GM20431 (cell line): Measurements from ENCODE around the gene DCST2.

Experiments used
- in situ Hi-C: fragments of 300-500 bp; cut with MseI, MboI; formaldehyde crosslinking; loops from one replicate; pipeline ENCODE4 v1.15.0; 2020; ENCODE audit warnings: low sequenced_read_pairs; ENCODE audit not compliant: unreplicated experiment

Gene DCST2

DNA sequence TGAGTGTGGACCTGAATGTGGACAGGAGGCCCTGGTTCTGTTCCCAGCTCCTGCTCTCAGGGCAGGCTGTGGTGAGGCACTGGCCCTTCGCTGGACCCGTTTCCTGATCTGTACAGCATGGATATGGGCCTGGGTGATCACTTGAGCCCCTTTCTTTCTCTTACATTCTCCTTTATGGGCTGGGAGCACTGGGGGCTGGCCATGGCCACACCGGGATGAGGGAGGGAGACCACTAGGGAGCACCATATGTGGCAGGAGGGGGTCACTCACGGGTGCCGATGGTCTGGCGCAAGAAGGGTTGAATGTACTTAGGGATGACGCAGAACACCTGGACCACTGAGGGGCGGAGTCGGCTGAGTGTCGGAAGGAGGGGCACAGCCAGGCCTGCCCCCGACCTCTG lies 2.7 kb downstream of the DCST2 start:
- in situ Hi-C loops: no loop called here

DNA sequence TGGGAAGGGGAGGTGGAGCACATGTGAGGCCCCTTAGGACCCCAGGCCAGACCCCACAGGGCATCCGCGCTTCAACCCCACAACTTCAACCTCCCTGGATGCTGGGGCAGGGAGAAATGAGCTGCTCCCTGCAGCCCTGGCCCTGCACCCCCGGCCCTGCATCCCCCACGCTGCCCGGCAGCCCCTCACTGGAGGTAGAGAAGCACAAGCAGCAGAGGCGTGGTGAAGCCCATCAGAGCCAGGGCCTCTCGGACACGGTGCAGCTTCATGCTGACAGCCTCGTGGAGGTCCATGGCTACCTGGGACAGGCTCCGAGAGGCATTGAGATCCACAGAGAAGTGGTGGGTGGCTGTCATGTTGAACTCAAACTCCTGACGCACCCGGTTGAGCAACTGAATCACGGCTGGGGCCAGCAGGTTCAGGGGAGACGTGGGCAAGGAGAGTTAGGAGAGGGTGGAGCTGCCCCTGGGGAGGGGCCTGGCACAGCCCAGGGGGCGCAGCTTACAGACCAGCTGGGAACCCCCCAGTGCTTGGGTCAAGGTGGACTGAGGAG lies 3.3 kb downstream of the DCST2 start:
- in situ Hi-C loops: no loop called here

DNA sequence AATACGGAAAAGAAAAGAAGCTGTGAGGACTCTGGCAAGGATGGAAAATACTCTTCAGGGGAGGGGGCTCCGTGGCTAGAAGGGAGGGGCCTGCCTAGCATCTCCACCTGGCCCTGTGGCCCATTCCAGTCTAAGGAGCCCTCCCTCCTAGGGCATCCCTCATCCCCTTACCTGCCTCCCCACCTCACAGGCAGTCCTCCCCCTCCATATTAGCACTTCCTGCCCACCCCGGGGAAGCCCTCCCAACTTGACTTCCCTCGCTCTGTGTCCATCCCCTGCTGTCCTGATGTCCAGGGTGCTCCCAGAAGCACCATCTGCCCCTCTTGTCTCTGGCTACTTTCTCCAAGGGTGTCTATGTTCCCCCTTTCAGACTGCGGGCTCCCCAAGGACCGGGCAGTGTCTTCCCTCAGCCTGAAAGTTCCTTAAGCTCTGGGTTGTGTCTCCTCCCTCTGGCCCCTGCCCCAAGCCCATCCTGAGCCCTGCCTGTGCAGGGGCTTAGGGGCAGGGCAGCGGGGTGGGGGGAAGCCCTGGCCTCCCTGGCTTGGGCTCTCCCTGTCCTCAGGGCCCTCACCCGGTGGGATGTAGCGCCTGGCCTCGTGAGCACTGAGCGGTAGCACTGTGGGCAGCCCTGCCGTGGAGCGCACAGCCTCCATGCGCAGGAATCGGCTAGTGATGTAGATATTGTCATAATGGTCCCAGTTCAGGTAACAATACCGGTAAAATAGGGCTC lies 3.9 kb downstream of the DCST2 start:
- in situ Hi-C loops: no loop called here

DNA sequence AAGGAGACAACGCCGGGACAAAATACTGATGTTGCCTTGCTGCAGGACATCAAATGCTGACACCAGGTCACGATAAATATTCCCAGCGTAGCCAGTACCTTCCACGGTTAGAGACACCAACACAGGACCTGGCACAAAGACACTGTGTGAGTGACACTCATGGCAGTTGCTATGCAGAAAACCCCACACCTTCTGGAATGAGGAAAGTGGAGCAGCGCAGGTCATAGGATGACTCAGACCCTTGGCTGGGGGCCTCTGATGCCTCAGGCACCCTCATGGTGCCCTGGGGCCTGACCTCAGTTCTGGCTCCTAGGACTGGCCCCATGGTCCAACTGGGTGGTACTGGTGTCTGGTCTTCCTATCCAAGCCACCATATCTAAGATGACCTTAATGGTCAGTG lies 7.0 kb downstream of the DCST2 start:
- in situ Hi-C loops: no loop called here

DNA sequence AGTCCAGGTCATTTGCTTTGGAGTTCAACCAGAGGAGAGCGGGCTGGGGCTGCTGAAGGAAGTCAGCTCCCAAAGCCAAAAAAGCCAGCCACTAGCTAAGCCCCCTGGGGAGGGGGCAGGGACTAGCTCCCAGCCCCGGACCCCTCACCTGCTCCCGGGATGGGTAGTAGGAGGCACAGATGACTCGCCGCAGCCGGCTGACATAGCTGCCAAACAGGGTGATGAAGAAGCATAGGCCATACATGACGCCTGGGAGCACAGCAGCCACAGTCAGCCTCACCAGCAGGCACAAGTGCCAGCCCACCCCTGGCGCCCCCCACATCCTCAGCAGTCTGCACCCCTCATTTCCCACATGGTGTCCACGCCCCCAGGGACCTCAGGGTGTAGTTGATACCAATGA lies 7.4 kb downstream of the DCST2 start:
- in situ Hi-C loops: no loop called here

DNA sequence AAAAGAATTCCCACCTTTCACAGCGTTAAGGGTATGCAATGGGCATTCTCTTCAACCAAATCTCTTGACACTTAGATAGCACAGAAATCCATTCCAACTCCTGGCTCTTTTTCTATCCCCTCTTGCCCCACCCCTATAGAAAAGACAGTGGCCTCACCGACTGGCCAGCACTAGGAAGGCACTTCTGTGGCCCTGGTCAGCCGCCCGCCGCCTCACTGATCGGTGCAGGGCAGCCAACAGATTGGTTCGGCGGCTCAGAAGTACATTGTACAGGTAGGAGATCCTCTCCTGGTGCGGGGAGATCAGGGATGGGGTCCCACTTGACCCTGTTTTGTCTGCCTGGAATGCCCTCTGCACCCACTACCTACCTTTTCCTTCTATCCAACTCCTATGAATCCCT lies 9.3 kb downstream of the DCST2 start:
- in situ Hi-C loops: no loop called here

DNA sequence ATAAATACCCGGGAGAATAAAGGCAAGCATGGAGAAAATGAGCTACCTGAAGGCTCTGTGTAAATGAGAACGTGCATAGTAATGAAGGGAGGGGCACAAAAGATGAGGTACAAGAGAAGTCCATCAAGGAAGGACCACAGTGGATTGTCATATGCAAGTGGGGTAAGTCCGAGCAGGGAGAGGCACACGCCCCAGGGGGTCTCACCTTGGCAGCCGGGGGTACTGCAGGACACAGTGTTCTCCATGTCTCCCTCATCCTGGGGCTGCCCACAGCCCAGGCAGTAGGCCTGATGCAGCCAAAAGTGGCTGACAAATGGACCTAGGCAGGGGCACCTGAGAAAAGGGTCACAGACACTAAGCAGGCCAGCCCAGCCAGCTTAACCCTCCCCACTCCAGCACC lies 10.0 kb downstream of the DCST2 start:
- in situ Hi-C loops: no loop called here

DNA sequence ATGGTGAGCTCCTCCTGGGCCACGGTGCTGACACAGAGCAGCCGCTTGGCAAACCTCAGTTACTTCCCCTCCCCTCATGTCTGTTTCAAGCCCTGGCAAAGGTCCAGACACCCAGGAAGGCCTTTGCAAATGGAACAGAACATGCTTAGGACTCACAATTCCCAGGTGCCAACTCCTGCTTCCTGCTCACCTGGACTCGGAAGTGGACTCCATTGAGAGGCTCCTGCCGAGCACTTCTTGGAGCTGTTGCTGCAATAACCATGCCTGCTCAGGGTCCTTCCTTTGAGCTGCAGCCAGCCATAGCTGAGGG lies 10.7 kb downstream of the DCST2 start:
- in situ Hi-C loops: no loop called here

DNA sequence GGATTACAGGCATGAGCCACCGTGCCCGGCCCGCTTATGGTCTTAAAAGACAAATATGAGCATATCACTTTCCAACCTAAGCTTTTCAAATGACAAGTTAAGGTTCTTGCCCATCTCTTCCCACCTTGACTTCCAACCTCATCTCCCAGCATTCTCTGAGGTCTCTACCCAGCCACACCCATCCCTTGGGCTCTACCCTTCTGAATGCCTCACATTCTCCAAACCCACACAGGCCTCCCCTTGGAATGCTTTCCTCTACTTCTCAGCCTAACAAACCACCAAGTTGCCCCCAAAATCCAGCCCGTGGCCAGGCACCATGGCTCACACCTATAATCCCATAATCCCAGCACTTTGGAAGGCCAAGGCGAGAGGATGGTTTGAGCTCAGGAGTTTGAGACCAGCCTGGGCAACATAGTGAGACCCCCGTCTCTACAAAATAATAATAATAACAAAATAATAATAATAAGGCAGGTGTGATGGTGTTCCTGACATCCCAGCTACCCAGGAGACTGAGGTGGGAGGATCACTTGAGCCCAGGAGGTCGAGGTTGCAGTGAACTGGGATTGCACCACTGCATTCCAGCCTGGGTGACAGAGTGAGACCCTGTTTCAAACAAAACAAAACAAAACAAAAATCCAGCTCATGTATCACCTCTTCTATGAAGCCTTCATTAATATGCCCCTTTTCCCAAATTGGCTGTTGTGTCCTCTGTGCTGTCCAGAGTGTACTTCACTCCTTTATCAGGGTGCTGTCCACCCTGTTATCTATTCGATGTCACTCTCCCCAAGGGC lies 11.2 kb downstream of the DCST2 start:
- in situ Hi-C loops: no loop called here

DNA sequence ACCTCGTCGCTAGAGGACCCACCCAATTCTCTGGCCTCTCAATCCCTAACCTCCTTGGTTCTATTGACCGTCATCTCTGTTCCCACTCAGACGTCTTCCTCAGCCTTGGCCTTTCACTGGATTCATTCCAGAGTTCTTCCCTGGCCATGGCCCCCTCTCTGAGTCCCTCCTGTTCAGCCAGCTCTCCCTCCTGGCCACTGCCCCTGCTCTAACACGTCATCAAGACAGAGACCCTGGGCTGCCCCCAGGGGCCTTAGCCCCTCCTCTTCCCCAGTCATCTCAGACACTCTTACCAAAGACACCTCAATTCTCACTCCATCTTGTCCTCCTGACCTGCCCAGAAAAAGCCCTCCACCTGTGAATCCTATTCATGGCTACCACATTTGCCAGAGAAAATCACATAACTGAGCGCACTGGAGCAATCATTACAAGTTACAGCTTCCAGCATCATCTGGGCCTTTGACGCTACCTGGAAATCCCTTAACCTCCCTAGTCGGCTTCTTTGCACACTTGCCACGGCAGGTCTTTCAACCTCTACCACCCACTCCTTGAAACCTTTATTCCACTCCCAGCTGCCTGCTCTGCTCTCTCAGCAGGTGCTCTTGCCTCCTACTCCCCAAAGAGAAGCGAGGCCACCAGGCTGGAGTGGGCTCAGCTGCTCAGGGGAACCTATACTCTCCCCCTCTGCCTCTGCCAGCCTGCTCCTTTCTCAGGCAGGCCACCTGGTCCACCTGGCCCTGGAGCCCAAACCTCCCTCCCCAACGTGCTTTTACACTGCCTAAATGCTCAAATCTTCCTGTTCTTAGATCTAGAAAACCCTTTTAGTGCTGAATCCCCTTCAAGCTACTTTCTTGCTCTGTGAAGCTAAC lies 14.0 kb downstream of the DCST2 start:
- in situ Hi-C loops: no loop called here

DNA sequence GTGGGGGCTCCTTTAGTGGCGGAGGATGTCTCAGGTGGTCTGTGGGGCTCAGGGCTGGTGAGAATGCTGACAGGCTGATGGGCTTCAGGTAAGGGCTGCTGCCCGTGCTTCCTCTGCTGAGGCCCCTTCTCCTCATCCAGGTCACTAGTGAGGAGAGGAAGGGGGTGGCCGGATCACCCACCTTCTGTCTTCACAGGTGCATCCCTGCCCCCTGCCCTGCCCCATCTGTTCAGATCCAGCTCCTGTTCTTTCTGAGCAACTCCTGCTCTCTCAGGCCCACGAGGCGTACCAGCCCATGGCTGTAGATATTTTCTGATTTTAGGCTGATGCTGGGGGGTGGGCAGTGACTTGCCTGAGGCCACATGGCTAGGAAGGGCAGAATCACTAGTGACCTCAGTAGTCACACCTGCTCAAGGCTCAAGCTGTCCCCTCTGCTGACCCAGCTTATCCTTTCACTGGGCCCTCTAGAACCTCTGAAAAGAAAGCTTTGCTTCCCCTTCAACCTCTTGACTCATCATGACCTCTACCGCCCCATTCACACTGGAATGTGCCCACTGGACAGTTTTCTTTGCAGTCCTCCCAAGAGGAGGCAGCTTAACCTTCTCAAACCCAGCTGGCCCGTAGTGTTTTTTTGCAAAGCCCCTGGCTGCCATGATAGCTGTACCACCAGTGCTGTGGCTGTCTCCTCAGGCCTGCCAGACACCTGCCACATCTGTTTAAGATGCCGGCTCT lies 14.8 kb downstream of the DCST2 start:
- in situ Hi-C loops: no loop called here

DNA sequence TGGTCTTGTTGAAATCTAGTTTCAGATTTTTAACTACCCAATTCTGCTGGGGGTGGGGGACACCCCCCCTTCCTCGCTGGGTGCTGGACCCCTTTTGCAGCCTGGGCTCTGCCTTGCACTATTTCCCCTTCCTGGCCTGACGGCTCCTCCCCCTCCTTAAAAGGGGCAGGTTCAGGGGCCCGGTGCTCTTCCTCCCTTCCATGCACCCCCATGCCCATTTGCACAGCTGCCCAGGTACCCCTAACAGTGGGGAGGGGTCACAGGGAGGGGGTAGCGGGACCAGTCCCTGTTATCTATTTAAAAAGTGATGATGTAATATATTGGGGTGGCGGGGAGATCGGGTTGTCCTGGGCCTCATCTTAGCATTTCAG lies 15.7 kb downstream of the DCST2 start:
- in situ Hi-C loops: no loop called here

DNA sequence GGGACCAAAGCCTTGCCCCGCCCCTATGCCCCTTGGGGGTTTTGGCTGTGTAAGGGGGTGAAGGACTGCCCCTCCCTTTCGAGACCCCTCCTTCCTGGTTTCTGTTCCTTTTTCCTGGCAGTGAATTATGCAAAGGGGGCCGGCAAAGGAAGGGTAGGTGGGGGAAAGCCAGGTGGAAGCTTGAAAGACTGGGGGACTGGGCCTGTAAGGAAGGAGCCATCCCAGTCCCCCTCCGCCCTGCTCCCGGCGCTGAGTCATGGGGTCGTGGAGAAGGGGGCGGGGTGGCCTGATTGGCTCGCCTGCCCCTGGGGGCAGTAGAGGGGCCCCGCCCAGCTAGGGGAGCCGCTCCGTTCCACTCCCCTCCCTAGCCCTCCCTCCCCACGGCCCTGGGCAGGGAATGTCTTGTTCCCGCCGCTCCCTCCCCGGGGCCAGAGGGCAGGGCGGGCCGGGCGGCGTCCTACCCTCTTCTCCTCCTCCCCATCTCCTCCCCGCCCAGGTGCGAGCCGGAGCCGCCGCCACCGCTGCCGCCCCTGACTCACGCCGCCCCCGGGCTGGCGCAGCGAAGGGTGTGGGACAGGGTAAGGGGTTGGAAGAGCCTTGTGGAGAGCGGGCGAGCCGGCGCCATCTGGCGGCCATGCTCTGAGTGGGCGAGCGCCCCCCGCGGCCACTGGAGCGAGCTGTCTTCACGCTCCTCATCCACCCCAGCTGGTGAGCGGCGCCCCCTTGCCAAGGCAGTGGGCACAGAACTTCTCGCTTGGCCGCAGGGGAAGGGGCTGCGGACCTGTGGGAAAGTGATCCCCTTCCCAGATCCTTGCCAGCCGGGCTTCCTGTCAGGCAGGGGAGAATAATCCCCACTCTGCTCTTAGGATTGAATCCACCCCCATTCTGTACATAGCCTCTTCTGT lies 16.3 kb downstream of the DCST2 start:
- in situ Hi-C loops: no loop called here

DNA sequence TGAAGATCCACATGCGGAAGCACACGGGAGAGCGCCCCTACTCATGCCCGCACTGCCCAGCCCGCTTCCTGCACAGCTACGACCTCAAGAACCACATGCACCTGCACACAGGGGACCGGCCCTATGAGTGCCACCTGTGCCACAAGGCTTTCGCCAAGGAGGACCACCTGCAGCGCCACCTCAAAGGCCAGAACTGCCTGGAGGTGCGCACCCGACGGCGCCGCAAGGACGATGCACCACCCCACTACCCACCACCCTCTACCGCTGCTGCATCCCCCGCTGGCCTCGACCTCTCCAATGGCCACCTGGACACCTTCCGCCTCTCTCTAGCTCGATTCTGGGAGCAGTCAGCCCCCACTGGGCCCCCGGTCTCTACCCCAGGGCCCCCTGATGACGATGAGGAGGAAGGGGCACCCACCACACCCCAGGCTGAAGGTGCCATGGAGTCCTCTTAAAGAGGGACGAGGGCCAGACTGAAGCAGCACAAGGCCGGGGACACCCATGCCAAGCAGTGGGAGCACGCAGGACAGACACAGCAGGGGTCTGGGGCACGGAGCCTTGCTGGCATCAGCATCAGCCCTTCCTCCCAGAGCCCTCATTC lies 17.2 kb downstream of the DCST2 start:
- in situ Hi-C loops: no loop called here

DNA sequence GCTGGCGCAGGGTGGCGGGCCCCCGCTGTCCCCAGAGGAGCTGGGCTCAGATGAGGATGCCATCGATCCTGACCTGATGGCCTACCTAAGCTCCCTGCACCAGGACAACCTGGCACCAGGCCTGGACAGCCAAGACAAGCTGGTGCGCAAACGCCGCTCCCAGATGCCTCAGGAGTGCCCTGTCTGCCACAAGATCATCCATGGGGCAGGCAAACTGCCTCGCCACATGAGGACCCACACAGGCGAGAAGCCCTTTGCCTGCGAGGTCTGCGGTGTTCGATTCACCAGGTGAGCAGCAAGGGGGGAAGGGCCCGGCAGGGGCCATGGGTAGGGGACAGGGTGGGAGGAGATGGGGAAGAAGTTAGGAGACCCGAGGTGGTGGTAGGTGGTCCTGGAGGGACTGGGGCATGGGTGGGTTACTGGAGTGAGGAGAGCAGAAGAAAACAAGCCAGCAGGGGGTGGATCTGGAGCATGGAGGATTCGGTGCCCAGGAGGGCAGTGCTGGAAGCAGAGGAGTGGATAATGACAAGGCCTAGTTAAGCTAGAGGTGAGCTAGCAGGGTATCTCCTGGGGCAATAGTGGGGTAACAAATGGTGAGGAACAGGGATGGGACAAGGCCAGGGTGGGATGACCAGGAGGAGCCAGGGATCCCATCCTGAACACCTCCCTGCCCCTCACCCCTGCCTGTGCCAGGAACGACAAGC lies 17.9 kb downstream of the DCST2 start:
- in situ Hi-C loops: no loop called here

DNA sequence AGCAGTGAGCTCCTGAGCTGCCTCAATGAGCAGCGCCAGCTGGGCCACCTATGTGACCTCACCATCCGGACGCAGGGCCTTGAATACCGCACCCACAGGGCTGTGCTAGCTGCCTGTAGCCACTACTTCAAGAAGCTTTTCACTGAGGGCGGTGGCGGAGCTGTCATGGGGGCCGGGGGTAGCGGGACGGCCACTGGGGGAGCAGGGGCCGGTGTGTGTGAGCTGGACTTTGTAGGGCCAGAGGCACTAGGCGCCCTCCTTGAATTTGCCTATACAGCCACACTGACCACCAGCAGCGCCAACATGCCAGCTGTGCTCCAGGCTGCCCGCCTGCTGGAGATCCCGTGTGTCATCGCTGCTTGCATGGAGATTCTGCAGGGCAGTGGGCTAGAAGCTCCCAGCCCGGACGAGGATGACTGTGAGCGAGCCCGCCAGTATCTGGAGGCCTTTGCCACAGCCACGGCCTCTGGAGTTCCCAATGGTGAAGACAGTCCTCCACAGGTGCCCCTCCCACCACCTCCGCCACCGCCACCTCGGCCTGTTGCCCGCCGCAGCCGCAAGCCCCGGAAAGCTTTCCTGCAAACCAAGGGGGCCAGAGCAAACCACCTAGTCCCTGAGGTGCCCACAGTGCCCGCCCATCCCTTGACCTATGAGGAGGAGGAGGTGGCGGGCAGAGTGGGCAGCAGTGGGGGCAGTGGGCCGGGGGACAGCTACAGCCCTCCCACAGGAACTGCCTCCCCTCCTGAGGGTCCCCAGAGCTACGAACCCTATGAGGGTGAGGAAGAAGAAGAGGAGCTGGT lies 18.7 kb downstream of the DCST2 start:
- in situ Hi-C loops: no loop called here

DNA sequence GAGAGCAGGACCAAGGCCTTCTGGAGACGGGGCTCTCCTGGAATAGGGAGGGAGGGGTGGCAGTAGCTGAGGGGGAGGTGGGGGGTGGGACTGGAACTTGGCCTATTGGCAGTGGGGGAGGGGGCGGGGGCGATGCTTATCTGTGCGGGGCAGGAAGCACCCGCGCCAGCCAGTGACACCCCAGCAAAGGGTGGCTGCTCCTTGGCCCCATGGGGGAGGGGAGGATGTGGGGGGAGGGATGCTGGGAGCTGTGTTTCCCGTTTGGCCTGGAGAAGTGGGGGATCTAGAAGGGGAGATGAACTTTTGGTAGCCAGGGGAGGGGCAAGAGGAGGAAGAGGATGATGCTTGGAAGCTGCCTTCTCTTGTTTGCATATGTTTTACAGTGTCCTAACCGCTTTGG lies 19.9 kb downstream of the DCST2 start:
- in situ Hi-C loops: no loop called here
